ENCODE data around the gene STAP2.
"Not testable (repeated sequence)": the region's sequence is repeated elsewhere in the genome, so short reads cannot be mapped to it uniquely, and the experiment has no call there.

The STAP2 gene

GRCh38 chr19:4359627-4360000, 21.0 kb upstream of the STAP2 start:
- no peak for DNase-seq (ENCODE audit: extremely low spot score, insufficient read length, low read depth)
- FAIRE-seq: no peak

- DNase-seq (ENCODE audit: extremely low spot score, insufficient read length, low read depth) (no peak), FAIRE-seq (no peak)
Measured at GRCh38 chr19:4358709-4359626, 20.3 kb upstream of the STAP2 start.

DNA sequence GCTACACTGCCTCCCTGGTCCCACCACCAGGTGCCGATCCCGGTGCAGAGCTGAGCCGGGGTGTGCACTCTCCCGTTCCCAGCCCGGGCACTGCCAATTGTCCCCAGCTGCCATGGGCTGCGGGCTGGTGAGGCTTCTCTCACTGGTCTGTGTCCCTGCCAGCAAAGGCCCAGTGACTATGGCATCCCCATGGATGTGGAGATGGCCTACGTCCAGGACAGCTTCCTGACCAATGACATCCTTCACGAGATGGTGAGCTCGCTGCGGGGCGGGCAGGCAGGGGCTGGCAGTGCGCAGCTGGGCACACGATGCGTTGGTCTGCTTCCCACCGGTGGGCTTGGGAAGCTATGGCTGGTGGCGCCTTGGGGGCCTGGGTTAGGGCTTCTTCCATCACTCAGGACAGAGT, 19.3 kb upstream of the STAP2 start:
- FAIRE-seq: no peak
- DNase-seq (ENCODE audit: extremely low spot score, insufficient read length, low read depth): no peak

DNA sequence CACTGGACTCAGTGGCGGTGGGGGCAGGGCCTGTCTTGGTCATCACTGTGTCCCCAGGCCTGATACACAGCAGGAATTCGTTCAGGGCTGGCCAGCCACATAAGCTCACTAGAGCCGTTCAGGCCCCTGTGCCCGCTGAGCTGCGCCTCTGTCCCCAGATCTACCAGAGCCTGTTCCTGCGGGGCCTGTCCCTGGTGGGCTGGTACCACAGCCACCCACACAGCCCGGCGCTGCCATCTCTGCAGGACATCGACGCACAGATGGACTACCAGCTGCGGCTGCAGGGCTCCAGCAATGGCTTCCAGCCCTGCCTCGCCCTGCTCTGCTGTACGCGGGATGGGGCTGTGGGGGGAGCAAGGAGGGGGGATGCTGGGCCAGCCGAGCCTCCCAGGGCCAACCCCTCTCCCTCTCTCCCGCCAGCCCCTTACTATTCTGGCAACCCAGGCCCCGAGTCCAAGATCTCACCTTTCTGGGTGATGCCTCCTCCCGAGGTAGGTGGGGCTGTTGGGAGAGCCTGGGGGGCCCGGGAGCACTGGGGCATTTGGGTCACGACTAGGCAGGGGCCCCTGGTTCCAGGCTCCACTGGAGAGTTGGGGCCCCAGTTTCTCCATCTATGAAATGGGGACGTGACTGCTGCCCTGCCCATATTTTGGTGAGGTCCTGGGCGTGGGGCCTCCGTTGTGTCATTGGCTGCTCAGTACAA, 18.6 kb upstream of the STAP2 start:
- FAIRE-seq (no peak), DNase-seq (ENCODE audit: extremely low spot score, insufficient read length, low read depth) (no peak)

DNA sequence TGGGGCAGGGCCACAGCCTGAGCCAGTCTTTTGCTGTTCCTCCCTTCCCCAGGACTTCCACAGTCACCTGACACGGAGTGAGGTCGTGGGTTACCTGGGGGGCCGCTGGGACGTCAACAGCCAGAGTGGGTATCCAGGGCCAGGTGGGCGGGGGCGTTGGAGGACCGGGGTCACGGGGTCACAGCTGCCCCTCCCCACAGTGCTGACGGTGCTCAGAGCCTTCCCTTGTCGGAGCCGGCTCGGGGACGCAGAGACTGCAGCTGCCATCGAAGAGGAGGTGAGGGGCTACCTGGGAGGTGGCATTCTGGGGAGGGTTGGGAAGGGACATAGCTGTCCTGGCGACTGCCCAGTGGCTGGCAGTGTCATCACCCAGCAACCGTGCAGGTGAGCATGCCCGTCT, 16.3 kb upstream of the STAP2 start:
- no peak for DNase-seq (ENCODE audit: extremely low spot score, insufficient read length, low read depth)
- no peak for FAIRE-seq

DNA sequence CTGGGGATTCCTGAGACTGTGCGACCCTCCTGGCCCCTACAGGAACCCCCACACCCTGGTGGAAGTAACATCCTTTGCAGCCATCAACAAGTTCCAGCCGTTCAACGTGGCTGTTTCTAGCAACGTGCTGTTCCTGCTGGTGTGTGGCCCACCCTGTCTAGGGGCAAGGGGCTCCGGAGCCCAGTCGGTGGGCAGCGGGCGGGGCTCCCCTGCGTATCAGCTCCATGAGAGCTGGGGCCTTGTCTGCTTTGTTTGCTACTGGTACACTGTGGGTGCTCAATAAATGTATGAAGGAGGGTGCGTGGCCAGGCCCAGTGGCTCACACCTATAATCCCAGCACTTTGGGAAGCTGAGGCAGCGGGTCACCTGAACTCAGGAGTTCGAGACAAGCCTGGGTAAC, 15.7 kb upstream of the STAP2 start:
- FAIRE-seq: no peak

GRCh38 chr19:4352701-4353121, 14.1 kb upstream of the STAP2 start:
- no peak for FAIRE-seq
- no peak for DNase-seq (ENCODE audit: extremely low spot score, insufficient read length, low read depth)

More for the DNA sequence above, 15.7 kb upstream of the STAP2 start:
- no peak for DNase-seq (ENCODE audit: extremely low spot score, insufficient read length, low read depth)

- no peak for DNase-seq (ENCODE audit: extremely low spot score, insufficient read length, low read depth)
- no peak for FAIRE-seq
Measured at GRCh38 chr19:4350726-4351125, 12.1 kb upstream of the STAP2 start.

DNA sequence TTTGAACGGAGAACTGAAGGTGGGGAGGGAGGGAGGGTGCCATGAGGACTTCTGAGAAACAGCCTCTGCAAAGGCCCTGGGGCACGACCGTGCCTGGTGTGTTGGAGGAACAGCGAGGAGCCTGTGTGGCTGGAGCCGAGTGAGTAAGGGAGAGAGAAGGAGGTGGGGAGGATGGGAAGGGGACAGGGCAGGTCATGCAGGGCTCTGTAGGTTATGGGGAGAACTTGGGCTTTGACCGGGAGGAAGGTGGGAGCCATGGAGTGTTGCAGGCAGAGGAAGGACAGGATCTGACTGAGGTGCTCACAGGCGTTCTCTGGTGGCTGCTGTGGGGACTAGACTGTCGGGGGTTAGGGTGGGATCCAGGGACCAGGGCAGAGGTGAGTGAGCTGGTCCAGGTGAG, 11.5 kb upstream of the STAP2 start:
- FAIRE-seq (no peak), DNase-seq (ENCODE audit: extremely low spot score, insufficient read length, low read depth) (no peak)

- DNase-seq (ENCODE audit: extremely low spot score, insufficient read length, low read depth); FAIRE-seq: not testable (repeated sequence)
Measured at GRCh38 chr19:4349225-4349624, 10.6 kb upstream of the STAP2 start.

GRCh38 chr19:4347521-4347920, 8.9 kb upstream of the STAP2 start:
- DNase-seq (ENCODE audit: extremely low spot score, insufficient read length, low read depth) (no peak), FAIRE-seq (no peak)

DNA sequence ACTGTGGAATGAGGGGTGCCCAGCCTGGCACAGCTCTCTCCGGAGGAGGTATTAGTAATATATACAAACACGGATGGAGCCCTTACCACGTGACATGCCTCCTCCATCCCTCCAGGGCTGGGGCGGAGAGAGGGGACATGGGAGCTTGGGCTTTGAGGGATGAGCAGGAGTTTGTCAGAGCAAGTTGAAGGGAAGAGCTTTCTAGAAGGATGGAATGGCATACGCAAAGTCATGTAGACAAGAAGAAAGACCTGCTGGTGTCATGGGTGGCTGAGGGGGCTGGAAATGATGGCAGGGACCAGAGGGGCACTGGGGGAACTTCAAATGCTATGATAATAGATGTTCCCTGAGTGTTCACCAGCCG, 7.4 kb upstream of the STAP2 start:
- DNase-seq (ENCODE audit: extremely low spot score, insufficient read length, low read depth) (no peak), FAIRE-seq (no peak)

DNA sequence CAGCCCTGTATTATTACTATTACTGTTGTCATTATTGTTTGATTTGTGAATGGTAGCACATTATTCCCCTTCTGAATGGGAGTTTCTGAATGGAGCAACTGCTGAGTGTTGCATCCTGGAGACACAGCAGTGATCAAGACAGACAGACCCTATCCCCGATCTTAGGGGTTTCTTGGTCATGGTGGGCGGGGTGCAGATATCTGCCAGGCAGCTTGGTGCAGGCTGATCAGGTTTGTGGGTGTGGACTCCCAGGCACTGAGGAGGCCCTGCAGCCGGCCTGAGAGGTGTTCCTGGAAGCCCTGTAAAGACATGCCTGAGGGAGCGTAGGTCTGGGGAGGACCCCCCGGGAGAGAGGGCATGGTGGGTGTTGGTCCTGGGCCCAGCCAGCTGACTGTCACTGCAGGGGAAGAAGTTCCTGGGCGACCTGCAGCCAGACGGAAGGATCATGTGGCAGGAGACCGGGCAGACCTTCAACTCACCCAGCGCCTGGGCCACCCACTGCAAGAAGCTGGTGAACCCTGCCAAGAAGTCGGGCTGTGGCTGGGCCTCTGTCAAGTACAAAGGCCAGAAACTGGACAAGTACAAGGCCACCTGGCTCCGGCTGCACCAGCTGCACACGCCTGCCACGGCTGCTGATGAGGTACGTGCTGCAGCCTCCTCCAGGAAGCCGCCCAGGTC, 6.9 kb upstream of the STAP2 start:
- DNase-seq (ENCODE audit: extremely low spot score, insufficient read length, low read depth): no peak
- FAIRE-seq: no peak

DNA sequence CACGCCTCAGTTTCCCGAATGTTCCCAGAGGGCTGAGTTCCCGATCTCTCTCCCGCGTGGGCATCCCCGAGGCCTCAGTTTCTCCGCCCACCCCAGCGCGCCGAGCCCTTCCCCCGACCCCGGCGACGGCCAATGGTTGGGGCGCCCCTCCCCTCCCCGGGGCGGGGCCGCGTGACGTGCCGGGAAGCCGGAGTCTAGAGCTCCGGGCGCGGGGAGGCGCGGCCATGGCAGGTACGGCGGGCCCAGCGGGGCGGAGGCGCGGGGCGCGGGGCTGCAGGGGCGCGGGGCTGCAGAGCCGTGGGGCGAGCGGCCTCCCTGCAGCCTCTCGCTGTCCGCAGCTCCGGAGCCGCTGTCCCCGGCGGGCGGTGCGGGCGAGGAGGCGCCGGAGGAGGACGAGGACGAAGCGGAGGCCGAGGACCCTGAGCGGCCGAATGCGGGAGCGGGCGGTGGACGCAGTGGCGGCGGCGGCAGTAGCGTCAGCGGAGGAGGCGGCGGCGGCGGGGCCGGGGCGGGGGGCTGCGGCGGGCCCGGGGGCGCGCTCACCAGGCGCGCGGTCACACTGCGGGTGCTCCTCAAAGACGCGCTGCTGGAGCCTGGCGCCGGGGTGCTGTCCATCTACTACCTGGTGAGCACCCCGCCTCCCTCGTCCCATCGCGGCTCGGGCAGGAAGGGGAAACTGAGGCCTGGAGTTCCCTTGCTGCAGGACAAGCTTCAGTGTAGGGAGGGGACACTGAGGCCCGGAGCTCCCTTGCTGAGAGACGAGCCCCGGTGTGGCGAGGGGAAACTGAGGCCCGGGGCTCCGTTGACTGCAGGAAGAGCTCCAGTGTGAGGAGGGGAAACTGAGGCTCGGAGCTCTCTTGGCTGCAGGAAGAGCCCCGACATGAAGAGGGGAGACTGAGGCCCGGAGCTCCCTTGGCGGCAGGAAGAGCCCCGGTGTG, 5.0 kb upstream of the STAP2 start, which contains the start of gene MPND:
TSS of gene MPND (plus strand) at position 193 of the 938 bp plus-strand sequence. CDS start at position 225, 32 bp downstream.
- FAIRE-seq: peak; percentile 85
- DNase-seq (ENCODE audit: extremely low spot score, insufficient read length, low read depth): peak; percentile 68

- DNase-seq (ENCODE audit: extremely low spot score, insufficient read length, low read depth): peak; percentile 84
- FAIRE-seq: peak; percentile 99
Measured at GRCh38 chr19:4342615-4343369, 4.2 kb upstream of the STAP2 start.

- DNase-seq (ENCODE audit: extremely low spot score, insufficient read length, low read depth): no peak
- FAIRE-seq: no peak
Measured at GRCh38 chr19:4342314-4342614, 3.6 kb upstream of the STAP2 start.

DNA sequence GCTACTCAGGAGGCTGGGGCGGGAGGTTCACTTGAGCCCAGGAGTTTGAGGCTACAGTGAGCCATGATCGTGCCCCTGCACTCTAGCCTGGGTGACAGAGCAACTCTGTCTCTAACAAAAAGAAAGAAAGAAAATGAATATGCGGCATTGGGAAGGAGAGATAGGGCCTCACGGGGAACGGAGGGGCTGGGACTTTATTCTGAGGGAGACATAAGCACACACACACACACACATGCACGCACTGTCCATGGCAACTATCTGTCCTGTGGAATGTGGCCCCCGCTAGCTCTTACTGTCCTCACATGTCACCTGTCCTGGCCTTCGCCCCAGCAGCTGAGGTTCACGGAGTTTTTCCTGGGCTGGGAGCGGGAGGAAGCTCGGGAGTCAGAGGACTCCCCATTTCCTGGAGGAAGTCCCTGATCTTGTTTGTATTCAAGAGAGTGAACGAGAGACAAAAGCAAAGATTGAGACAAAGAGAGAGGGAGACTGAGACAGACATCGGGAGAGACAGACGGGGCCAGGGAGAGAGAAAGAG, 654 bp downstream of the STAP2 start:
- DNase-seq (ENCODE audit: extremely low spot score, insufficient read length, low read depth): no peak
- peak; percentile 42 for FAIRE-seq

DNA sequence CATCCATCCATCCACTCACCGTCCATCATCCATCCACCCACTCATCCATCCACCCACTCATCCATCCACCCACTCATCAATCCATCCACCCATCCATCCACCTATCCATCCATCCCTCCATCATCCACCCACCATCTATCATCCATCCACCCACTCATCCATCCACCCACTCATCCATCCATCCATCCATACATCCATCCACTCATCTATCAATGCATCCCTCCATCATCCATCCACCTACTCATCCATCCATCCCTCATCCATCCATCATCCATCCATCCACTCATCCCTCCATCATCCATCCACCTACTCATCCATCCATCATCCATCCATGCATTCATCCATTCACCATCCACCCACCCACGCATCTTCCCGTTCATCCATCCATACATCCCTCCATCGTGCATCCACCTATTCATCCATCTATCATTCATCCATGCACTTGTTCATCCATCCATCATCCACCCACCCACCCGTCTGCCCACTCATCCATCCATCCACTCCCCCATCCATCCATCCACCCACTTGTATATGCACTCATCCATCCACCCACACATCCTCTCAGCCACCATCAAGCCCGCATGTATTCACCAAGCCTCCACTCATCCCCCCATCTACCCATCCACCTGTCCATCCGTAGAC, 3.6 kb downstream of the STAP2 start:
- no peak for FAIRE-seq
- no peak for DNase-seq (ENCODE audit: extremely low spot score, insufficient read length, low read depth)
